T47D (cell line): ENCODE measurements around the gene DUSP7.

Source experiments
- DNase-seq, 2 experiments: peaks; one replicate each; pipeline versions ENCODE4 v3.0.0 to v3.0.0-alpha.2; 2011 to 2012; ENCODE audit warnings: low read depth in 1 of 2, low spot score in 1 of 2
- JUND ChIP-seq: IDR thresholded peaks from 2 replicates; pipeline ENCODE4 v1.6.1; 2012; ENCODE audit warnings: low read depth
- in situ Hi-C: cut with HindIII; loops from 2 replicates; pipeline ENCODE4 v1.10.0; 2016; ENCODE audit warnings: low sequenced_read_pairs, low pct_unique_long_range_greater_than_20kb

Gene DUSP7

DNA sequence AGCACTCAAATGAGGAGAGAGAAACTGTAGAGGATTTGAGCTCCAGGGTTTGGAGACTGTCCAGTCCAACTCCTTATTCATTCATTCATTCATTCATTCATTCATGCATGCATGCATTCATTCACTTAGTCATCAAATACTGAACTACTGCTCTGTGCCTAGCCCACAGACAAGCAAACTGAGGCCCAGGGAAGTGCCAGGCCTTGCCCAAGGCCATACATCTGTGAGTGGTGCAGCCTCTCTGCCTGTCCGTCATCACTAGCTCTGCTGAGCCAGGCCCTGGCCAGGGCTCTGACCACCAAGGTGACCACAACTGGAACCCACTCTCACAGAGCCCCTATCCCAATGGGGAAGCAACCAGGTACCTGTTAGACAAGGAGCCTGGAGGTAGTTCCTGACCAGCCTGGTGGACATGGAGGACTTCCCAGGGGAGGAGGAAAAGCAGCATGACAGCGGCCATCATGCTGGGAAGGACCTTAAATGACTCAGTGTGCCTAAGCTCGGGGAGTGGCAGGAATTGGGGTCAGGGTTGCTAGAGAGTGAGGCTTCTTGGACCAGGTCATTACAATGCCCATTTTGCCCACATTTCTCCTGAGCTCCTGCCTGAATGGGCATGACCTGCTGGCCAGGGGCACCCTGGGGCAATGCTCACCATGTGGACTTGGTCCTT is 33.1 kb downstream of the DUSP7 start:
- in situ Hi-C loops, result no loop called here
- no peak for DNase-seq
- TF ChIP-seq JUND, result no peak

DNA sequence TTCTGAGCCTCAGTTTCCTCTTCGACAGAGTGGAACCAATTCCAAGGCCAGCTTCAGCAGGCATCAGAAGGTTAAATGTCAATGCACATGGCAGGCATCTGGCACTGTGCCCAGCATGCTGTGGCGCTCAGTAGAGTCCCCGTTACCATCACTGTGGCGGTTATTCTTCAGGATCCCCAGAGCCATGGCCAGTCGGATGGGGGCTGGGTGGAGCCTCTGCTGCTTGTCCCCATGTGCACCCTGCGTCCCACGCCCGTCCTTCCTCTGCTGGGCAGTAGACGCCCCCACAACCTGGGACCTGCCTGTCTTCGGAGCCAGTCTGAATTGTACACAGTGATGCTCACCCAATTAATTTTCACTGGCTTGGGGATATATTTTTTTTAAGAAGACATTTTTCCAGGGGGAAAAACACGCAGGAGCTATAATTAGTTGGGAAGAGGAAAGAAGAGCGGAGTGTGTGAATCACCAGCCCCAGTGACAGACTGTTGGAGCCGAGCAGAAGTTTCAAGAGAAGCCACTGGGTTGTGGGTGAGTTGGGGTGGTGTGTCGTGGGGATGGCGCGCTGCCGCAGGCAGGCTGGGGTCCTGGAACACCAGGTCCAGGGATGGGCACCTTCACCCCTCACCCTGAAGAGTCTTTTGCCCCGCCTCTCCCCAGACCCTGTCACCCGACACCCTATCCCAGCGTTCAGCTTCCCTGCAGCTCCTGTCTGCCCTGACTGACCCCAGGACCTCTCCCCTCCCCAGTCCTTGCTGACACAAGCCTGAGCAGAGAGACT is 33.9 kb downstream of the DUSP7 start:
- DNase-seq, result no peak
- no peak for TF ChIP-seq JUND
- in situ Hi-C loops, result no loop called here

DNA sequence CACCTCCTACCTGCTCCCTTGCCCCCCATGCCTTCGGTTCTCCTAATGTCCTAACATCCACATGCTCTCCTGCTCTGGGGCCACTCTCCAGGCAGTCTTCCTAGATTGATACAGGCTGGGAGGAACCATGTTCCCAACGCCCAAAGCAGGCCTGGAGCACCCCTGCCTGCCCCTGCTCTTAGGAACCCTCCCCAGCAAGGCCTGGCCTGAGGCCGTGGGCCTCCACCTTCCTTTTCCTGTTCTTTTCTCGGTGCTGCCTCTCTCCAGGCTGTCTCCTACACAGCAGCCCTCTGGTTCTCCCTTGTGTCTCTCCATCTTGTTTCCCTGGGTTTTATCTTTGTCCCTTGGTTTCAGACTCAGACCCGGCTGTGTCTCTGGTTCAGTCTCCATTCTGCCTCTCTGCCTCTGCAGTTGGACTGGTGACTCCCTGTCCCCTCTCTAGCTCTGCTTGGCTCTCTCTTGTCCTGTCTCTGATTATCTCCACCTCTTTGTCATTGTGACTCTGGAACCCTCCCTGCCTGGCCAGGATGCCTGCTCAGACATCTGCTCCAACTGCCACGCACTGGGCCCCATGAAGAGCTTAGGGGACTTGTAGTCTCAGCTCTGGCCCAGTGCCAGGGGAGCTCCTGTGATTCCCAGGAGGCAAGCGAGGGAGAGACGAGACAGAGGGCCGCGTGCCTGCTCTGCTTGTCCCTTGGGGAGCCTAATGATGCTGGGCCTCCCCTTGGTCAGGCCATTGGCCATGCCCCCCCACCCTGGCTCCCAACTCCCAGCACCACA is 34.7 kb downstream of the DUSP7 start:
- no peak for DNase-seq
- no peak for TF ChIP-seq JUND
- in situ Hi-C loops, result no loop called here

DNA sequence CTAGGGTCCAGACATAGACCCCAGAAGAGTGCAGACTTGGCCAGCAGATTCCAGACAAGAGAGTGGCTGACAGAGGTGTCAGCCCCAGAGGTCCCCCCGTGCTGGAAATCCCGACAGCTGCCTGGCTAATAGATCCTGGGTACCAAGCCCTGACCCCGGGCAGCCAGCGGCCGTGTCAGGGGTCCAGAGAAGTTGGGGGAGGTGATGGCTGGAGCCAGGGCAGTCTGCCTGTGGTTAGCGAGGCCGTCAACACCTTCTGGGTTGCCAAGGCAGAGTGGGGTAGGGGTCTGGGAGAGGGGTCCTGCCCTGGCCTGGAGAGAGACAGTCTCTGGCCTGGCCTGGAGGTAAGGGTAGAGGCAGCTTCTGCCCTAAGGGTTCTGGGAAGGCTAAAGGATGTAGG is 35.6 kb downstream of the DUSP7 start:
- no peak for DNase-seq
- TF ChIP-seq JUND, result no peak
- in situ Hi-C loops, result no loop called here

DNA sequence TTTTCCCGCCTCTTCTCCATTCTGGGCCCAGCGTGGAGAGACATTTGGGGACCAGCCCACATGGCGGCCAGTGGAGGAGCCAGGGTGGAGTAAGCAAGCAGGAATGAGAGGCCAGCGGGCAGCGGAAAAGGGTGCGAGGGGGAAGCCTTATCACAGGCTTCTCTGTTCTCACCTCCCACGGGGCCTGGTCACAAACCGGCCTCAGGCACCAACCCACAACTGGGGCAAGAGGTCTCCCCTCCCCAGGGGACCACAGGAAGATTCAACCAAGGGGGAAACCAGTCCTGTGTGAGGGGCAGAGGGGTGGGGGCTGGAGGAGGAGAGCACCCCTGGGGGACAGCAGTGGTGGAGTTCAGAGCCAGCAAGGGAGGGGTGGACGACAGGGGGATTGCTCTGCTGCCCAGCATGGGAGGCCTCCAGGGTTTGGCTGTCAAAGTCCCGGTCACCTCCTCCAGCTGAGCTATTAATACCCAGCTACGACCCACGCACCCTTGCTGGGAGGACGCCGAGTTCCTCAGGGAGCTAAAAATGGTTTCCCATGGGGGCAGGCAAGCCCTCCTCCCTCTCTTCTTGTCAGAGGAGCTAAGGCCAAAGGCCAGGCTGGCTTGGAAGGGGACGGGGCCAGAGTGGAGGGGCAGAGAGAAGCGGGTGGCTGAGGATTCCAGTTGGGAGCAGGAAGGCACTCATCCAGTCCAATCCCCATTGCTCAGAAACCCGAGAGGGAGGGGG is 36.9 kb downstream of the DUSP7 start:
- no peak for TF ChIP-seq JUND
- in situ Hi-C loops, result no loop called here

DNA sequence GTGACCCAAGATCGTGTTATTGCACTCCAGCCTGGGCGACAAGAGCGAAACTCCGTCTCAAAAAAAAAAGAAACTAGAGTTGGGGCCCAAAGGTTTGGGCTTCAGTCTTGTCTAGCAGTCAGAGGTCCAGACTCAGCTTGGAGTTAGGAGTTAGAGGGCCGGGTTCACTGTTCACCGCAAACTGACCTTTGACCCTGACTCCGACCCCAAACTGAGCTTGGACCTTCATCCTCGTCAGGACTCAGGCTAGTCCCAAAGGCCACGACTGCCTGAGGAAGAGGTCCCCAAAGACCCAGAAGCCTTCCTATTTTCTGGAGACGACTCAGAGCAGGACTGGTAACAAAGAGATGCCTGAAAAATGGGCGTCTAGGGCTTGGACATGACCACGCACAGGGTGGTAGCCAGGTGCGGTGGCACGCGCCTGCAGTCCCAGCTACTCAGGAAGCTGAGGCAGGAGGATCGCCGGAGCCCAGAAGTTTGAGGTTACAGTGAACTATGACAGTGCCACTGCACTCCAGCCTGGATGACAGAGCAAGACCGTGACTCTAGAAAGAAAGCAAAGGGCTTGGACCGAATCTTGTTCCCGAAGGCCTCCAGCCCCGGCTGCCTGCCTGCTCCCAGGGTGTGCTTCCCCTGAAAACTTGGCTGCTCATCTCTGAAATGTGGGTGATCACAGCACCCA is 37.9 kb downstream of the DUSP7 start:
- in situ Hi-C loops, result no loop called here
- DNase-seq, result no peak
- TF ChIP-seq JUND, result no peak

More for the DNA sequence above, 36.9 kb downstream of the DUSP7 start:
- DNase-seq, result no peak

DNA sequence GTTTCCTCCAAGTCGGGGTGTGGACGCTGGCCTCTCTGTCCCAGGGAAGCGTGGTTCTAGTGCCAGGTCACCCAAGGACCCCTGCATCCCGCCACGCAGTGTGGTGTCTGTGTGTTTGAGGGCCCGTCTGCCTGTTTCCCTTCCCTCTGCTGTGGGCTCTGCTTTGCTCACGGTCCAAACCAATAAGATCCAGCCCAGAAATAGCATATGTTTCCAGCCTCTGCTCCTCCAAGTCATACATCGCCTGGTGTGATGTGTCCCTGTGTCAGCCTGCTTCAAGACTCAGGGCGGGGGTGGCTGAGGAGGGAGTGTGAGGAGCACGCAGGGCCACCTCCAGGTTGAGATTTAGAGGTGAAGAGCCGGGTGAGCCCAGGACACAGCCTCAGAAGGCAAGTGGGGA is 38.8 kb downstream of the DUSP7 start:
- no peak for TF ChIP-seq JUND
- in situ Hi-C loops, result no loop called here
- DNase-seq, result no peak

DNA sequence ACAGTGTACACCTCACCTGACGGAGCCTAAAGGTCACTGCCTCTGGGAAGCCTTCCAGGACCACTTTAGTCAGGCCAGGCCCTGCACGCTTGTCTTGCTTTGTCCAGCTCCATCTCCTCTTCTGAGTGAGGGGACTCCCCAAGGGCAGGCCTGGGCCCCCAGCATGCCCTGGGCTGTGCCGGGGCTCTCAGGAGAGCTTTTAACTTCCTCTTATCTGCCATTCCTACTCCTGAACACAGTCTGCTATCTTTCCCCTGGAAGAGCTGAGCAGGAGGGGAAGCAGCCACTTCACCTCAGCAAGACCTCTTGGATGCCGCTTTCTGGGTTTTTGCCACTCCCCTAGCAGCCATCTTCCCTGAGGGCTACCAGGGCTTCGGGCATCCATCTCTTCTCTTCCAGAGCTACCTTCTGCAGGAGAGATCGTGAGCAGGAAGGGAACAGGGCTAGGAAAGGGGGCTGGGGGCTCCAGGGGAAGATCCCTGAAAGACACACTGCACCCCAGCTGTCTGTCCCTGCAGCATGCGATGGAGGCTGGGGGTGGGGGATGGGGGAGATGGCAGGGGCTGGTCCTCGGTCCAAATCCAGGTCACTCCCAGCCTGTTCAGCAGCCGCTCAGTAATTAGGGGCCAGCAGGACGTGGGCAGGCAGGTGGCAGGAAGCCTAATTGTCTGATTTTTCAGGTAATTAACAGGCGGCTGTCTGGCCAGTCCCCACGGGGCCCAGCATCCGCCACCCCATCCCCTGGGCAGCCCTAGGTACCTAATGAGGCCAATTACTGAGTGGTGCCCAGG is 40.7 kb downstream of the DUSP7 start:
- in situ Hi-C loops, result no loop called here
- DNase-seq, result no peak
- TF ChIP-seq JUND, result no peak

DNA sequence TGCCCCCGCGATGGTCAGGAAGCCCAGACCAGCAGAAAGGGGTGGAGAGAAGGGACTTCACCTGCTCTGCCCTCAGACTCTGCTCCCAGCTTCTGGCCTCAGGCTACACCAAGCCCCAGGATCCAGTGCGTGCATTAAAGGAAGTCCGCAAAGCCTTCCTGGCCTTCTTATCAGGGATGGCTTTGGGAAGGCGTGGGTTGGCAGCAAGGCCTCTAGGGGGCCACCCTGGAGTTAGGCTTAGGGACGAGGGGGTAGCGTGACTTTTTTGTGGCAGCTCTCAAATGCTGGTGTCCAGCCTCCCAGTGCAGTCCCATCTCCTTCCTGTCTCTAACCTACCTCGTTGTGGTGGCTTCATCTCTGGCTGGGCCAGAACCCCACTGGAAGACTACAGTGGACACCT is 41.8 kb downstream of the DUSP7 start:
- DNase-seq, result no peak
- in situ Hi-C loops, result no loop called here
- no peak for TF ChIP-seq JUND

DNA sequence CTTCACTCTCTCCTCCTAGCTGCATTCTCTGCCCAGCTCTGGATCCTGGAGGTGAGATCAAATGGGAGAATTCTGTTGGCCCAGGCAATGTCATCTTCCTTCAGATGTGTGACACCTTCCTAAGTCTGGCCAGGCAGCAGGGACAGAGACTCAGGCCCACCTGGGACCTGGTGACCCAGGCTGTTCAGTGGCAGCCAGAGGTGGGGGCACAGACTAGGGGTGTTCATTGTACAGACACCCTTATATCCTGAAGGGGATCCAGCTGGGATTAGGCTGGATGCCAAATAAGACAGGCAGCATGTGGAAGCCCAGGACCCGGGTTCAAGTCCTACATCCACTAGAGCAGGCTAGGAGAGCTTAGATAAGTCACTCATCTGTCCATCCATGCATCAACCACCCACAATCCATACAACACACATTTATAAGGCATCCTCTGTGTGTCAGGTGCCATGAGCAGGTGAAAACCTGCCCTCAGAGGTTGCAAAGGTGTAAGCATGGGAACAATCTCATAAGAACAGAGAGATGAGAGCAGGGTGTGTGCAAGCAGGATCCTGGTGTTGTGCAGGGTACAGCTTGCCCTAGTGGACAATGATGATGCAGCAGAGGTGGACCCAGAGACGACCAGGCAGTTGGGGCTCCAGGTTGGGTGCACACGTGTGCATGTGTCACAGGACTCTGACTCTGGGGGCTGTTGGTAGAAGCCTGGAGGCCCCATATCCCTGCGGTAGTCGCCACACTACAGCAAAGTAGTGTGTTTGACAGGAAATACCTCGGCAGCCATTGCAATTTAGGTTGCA is 42.4 kb downstream of the DUSP7 start:
- in situ Hi-C loops, result no loop called here
- no peak for DNase-seq
- no peak for TF ChIP-seq JUND

DNA sequence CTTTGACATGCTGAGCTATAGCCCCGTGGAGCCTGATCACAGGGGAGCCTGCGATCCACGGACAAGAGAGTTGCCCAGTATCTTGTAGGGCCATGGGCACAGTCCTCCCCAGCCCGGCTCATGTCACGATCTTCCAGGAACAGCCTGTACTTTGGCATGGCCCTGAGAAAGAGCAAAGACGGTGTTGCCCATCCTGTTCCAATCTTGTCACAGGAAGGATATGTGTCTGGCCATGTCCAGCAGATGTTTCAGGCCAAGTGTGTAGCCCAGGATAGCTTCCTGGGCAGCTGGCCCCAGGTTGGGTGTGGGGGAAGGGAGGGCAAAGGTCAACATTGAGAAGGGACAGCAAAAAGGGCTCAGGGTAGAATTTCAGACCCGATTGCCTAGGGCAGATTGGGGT is 43.7 kb downstream of the DUSP7 start:
- DNase-seq, result no peak
- no peak for TF ChIP-seq JUND
- in situ Hi-C loops, result no loop called here
